Heart right ventricle (tissue), 16 donors: ENCODE data around the gene LYZL2. TPM values are rescaled to one million over a fixed set of nuclear protein-coding genes. Genes with fewer than 3 reads are reported as not detected.
A peak's percentile ranks its signal among the peaks of the same experiment; 100 is the strongest.

Experiments
- ATAC-seq, 8 donors: fragments of 200-7000 bp; cut with Tn5 transposase; one replicate each; pipeline ENCODE4 v1.9.1; 2020; ENCODE audit warnings: mild to moderate bottlenecking in 8 of 8, moderate library complexity in 8 of 8, moderate number of reproducible peaks in 1 of 8
- DNase-seq, 2 donors: peaks; one replicate each; pipeline ENCODE4 v3.0.0-alpha.2; 2020
- H3K27ac ChIP-seq, 10 donors: fragments of 200-600 bp; sonication (generic) in 2 of 10; one replicate each; pipeline versions ENCODE4 v1.5.0 to v1.8.0; 2020 to 2022; ENCODE audit warnings: mild to moderate bottlenecking in 3 of 10
- H3K27me3 ChIP-seq, 7 donors: fragments of 200-600 bp; one replicate each; pipeline ENCODE4 v1.8.0; 2021 to 2022; ENCODE audit warnings: mild to moderate bottlenecking in 2 of 7
- H3K36me3 ChIP-seq, 9 donors: fragments of 200-600 bp; sonication (generic) in 1 of 9; one replicate each; pipeline versions ENCODE4 v1.5.0 to v1.8.0; 2020 to 2022; ENCODE audit warnings: mild to moderate bottlenecking in 2 of 9
- H3K4me1 ChIP-seq, 9 donors: fragments of 200-600 bp; sonication (generic) in 1 of 9; one replicate each; pipeline versions ENCODE4 v1.5.0 to v1.8.0; 2020 to 2022; ENCODE audit warnings: mild to moderate bottlenecking in 4 of 9
- H3K4me3 ChIP-seq, 10 donors: fragments of 200-600 bp; sonication (generic) in 2 of 10; one replicate each; pipeline versions ENCODE4 v1.5.0 to v1.8.0; 2020 to 2022; ENCODE audit warnings: mild to moderate bottlenecking in 7 of 10, moderate library complexity in 2 of 10
- H3K9me3 ChIP-seq, 11 donors: fragments of 200-600 bp in 10 of 11; sonication (generic) in 2 of 11; one replicate each; pipeline versions ENCODE4 v1.5.0 to v1.8.0; 2013 to 2022; ENCODE audit warnings: mild to moderate bottlenecking in 2 of 11, control low read depth in 1 of 11, moderate library complexity in 1 of 11
- CTCF ChIP-seq, 9 donors: fragments of 200-600 bp; sonication (generic) in 2 of 9; IDR thresholded peaks; one replicate each; pipeline versions ENCODE4 v1.5.0 to v1.8.0; 2021 to 2022; ENCODE audit warnings: antibody characterized with exemption in 9 of 9, mild to moderate bottlenecking in 5 of 9, moderate library complexity in 1 of 9
- WGBS, 2 donors: extraction: QIAGEN DNeasy Blood & Tissue Kit; methylation state at CpG; one replicate each; pipeline ENCODE4 v1.1.7; 2013; ENCODE audit warnings: inconsistent platforms in 1 of 2; 5-methylcytosine and 5-hydroxymethylcytosine counted together
- intact Hi-C, 10 donors: fragments of 100-400 bp; cut with DNase I; formaldehyde crosslinking; loops; one replicate each; pipeline versions ENCODE4 v1.11.1 to v1.14.2; 2022
- polyA plus RNA-seq, 2 donors: library from polyadenylated mRNA; stranded (reverse); fragments of 200-250 nt; gene quantifications; one replicate each; pipeline ENCODE4 v1.2.3, GENCODE V29; 2013
- total RNA-seq, 10 donors: library from RNA; stranded (reverse); fragmentation: NEBNext Ultra II Directional in 3 of 10; extraction: Animal tissue kit (Norgen Biotek cat#: 25700) in 3 of 10; gene quantifications; one replicate each; pipeline versions ENCODE4 v1.2.1 to v1.2.4, GENCODE V29; 2021 to 2023
- donor health status: Arrhythmogenic right ventricular cardiomyopathy.
- donor health status: ischemic (EF 13 %, LVEDD 7.1; RV severe dilation, severe dysfunction).
- donor health status: healthy with polysubstance abuse.
- donor health status: DM: no; HTN: yes; CAD: no.
- donor health status: DM: no; HTN: no; CAD: no.
- donor health status: ischemic (EF 25% LVEDD 6.9; RV normal size, moderate dysfunction).
- donor health status: ischemic (EF 25% LVEDD 5.7; RV mildly dilated, moderate dysfunction).
- donor health status: healthy.
- donor health status: DM: yes; HTN: yes; CAD: no.
- donor health status: Ischemic cardiomyopathy.
- donor health status: ischemic (EF 35%, LVEDD 5.7; RV mildly dilated, moderate dysfunction).
- donor health status: nonischemic (EF 11% LVEDD 7.7; RV severe dilation, severe dysfunction).
- donor health status: DM: yes; HTN: yes; CAD: no.
- donor health status: PGD.
- donor health status: ischemic (EF 29% LVEDD 5.4; RV normal size, mild dysfunction).
- donor health status: nonischemic (EF 23%, LVEDD 6.1; RV moderate dilation, normal function).

LYZL2 gene
- total and polyA plus RNA-seq, 12 donors = not detected

- peak in 1 of 8 donors; percentile 39 for ATAC-seq
- DNase-seq = no peak
- WGBS, 2 donors = 77 to 81% methylated on average over 7 of the region's 7 CpGs
Observed at GRCh38 chr10:30573721-30574431, 55.7 kb downstream of the LYZL2 start.

GRCh38 chr10:30565449-30565848, 64.1 kb downstream of the LYZL2 start:
- DNase-seq (no peak), ATAC-seq (no peak)
- intact Hi-C loops = no loop called here
- H3K27me3 ChIP-seq = peaks cover 0 to 4% (median 0%) of the 10 kb centered on the region in 7 donors
- no peaks in the 10 kb centered on the region for H3K4me1 ChIP-seq
- TF ChIP-seq CTCF (IDR thresholded peaks at IDR 0.05) = no peak
- peaks cover 0 to 13% (median 0%) of the 10 kb centered on the region in 11 donors for H3K9me3 ChIP-seq
- H3K36me3 ChIP-seq = no peaks in the 10 kb centered on the region
- no peak overlapping the region for H3K4me3 ChIP-seq
- 42 to 59% methylated on average over 2 of the region's 2 CpGs for WGBS, 2 donors
- no peak overlapping the region for H3K27ac ChIP-seq

More at GRCh38 chr10:30573721-30574431, 55.7 kb downstream of the LYZL2 start:
- Histone ChIP-seq H3K4me1 (peaks cover 0 to 25% (median 0%) of the 10 kb centered on the region in 9 donors), H3K27ac (peak overlapping the region in 1 of 10 donors; percentile 35), H3K4me3 (no peak overlapping the region), H3K36me3 (no peaks in the 10 kb centered on the region), H3K27me3 (peaks cover 0 to 5% (median 0%) of the 10 kb centered on the region in 7 donors), H3K9me3 (peaks cover 0 to 18% (median 0%) of the 10 kb centered on the region in 11 donors)
- intact Hi-C loops = no loop called here
- no peak for TF ChIP-seq CTCF (IDR thresholded peaks at IDR 0.05)

DNA sequence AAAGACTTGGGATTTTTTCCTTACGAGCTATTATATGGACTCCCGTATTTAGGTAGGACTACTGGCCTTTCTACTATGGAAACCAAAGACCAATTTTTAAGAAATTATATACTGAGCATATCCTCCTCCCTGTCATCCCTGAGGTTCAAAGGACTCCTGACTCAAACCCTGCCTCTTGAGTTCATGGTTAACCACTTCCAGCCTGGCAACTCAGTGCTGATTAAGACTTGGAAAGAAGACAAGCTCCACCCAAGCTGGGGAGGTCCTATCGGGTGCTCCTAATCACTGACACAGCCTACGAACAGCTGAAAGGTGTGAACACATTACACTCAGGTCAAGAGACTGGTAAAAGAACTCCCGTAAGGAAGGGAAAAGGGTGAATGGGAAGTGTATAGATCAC, 66.8 kb downstream of the LYZL2 start:
- no peak for DNase-seq
- Histone ChIP-seq H3K36me3 (no peaks in the 10 kb centered on the region), H3K4me1 (peaks cover 0 to 8% (median 0%) of the 10 kb centered on the region in 9 donors), H3K27ac (no peak overlapping the region), H3K9me3 (peaks cover 0 to 7% (median 0%) of the 10 kb centered on the region in 11 donors), H3K27me3 (peaks cover 0 to 4% (median 0%) of the 10 kb centered on the region in 7 donors), H3K4me3 (no peak overlapping the region)
- no peak for ATAC-seq
- TF ChIP-seq CTCF (IDR thresholded peaks at IDR 0.05) = no peak
- WGBS, 2 donors = 91% methylated on average over 5 of the region's 5 CpGs
- intact Hi-C loops = no loop called here

Other genes with a start within 250 kb of the LYZL2 start
- gene MAP3K8, start 195.6 kb downstream of the LYZL2 start, total RNA-seq = 10 to 100 TPM in 3 of 10 donors, 1 to 10 TPM in 7; 2.7 to 19.2 (median 6.9) TPM
- gene MAP3K8, start 195.6 kb downstream of the LYZL2 start, polyA plus RNA-seq = 10 to 100 TPM in 1 of 2 donors, 1 to 10 TPM in 1; 3.8 to 14.0 TPM